GM18526 (cell line): ENCODE data around the gene TBC1D1.

ENCODE experiments used
- POLR2A ChIP-seq: IDR thresholded peaks from 3 replicates; pipeline ENCODE4 v1.6.1; 2011; ENCODE audit not compliant: insufficient read length; ENCODE audit errors: extremely low read depth

TBC1D1 gene

DNA sequence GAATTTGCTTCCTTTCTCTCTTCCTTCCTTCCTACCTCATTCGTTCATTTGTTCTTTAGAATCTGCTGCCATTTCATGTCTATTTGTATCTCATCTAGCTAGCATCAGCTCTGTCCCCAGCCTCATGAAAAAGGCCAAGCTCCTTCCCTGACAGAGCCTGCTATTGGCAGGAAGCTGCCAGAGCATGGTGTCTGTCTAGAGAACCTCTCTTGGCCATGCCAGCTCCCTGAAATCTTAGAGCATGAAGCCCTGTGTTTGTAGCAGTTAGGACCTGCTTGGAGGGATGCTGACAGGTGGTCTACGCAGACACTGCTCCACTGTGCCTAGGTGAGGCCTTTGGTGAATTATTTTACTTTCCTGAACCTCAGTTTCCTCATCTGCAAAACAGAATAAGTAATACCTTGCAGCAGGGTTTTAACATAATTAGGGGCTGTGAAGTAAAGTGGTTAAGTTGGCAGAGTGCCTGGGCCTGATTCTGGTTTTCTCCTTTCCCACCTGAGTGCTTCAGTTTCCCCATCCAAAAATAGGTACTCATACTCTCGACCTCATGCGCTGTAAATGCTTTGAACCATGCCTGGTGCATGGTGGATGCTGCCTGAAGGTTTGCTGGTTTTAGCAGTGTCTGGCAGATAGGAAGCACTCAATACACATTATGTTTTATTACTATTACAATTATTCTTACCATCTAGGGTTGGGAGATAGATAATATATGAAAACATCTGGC lies 74.0 kb downstream of the TBC1D1 start:
- TF ChIP-seq POLR2A = no peak

DNA sequence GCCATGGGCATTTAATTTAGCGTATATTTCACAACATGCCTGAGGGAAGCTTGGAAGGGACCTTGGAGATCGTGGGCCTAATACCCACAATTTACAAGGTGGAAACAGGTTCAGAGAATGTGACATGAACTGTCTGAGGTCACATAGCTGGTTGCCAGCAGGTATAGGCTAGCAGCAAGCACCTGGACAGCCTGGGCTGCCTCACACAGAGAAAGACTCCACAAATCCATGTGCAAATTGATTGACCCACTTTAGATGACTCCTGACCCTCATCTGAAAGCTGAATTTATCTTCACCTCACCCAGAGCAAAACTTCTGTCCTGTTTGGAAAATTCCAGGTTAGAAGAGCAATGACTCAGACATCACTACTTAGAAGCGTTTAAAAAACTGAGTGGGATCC lies 75.2 kb downstream of the TBC1D1 start:
- TF ChIP-seq POLR2A = no peak

DNA sequence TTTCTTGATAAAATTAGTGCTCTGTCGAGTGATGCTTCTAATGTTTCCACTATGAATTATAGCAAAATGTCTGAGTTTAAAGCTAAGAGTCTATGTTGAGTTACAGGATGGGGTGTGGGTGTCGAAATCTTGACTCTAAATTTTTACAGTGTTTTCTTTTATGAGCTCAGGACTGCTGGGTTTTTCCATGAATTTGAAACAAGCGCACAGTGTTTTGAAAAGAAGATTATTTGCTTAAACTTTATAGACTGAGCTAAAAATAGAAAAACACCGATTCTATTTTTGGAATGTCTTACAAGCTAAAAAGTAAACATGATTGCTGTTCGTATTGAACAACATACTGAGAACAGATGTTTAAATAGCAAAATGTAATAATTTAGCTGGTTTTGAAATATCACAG lies 76.9 kb downstream of the TBC1D1 start:
- no peak for TF ChIP-seq POLR2A

DNA sequence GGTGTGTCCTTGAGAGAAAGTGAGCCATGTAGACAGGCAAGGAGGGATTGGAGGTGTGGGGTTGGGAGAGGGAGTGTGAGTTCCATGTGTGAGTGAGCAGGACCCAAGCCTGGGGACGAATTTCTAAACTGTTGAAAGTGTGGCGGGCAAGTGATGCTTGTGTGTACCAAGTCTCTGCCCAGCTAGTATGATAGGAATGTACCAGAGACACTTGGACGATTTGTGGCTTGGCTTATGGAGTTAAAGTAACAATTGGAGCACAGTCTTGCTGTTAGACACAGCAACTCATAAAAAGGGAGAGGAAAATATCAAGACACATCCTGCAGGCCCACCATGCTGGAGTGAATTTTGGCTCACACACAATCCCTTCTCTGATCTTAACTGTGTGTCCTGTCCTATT lies 77.9 kb downstream of the TBC1D1 start:
- TF ChIP-seq POLR2A = no peak

DNA sequence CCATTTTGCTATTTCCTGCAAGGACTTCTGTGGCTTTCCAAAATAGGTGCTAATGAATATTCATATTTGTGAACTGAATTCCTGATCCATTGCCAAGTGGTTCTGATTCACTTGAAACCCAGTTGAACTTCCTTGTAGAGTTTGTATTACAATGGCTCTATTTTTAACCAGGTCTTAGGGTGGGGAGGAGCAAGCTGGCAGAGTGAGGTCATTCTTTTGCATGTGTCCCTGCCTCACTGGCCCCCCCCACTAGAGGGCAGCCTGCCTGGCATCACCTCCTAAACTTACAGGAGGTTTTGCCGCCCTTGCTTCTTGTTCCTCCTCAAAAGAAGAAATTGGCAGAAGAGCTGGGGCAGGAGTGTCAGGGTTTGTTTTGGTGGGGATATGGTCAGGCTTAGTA lies 79.8 kb downstream of the TBC1D1 start:
- no peak for TF ChIP-seq POLR2A

DNA sequence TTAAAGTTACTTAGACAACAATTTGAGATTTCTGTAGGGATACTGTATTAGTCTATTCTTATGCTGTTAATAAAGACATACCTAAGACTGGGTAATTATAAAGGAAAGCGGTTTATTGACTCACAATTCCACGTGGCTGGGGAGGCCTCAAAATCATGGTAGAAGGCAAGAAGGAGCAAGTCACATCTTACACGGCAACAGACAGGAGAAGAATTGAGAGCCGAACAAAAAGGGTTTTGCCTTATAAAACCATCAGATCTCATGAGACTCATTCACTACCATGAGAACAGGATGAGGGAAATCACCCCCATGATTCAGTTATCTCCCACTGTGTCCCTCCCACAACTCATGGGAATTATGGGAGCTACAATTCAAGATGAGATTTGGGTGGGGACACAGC lies 80.3 kb downstream of the TBC1D1 start:
- TF ChIP-seq POLR2A = no peak

DNA sequence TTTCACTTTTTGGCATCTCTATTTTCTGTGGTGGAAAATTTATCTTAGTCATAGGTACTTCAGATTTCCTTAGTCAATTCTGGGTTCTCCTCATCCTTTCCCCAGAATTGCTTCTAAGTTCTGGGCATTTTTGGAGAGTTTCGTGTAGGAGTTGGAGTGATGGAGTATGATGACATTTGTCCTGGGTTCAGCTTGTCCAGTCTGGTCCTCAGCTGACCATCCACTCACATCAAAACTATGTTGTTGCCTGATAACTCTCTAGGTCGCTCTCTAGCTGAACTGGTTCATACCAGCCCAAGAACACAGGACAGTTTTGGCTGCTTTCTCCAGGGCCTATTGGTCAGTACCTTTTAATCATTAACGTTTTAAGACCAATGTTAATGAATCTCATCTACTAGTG lies 82.6 kb downstream of the TBC1D1 start:
- no peak for TF ChIP-seq POLR2A

DNA sequence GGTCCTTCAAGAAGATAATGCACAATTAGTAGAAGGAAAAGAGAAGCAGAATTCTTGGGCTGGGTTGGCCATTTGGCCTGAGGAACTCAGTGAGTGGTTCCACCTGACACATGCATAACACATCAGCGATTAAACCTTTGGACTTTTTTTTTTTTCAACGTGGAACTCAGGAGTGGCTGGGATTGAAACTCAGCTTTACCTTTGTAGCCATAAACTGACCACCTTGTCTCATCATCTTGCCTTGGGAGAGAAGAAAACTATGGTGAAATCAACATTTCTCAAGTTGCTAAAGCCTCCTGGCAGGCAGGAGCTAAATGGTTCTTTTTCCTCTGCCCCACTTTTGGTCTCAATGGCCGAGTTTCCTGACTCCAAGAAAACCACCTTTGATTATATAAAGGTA lies 85.6 kb downstream of the TBC1D1 start:
- TF ChIP-seq POLR2A = no peak

DNA sequence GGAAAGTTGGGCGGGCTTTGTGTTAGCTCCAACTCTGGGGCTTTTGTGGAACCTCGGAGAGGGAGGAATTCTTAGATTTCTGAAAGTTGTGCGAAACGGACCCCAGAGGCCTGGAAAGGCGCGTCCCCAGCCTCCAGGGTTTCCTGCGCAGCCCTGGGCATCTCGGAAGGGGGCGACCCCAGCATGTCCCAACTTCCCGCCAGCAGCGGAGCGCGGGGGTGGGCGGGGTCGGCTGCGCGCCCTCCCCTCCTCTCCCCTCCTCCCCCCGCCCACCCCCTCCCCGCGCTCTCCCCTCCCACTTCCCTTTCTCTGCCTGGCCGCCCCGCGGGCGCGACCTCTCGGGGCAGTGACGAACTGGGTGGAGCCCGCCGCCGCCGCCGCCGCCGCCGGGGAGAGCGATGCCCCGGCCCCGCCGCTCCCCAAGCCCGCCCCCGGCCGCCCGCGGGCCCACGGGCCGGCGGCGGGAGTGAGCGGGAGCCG lies 86.1 kb downstream of the TBC1D1 start:
- TF ChIP-seq POLR2A = no peak

DNA sequence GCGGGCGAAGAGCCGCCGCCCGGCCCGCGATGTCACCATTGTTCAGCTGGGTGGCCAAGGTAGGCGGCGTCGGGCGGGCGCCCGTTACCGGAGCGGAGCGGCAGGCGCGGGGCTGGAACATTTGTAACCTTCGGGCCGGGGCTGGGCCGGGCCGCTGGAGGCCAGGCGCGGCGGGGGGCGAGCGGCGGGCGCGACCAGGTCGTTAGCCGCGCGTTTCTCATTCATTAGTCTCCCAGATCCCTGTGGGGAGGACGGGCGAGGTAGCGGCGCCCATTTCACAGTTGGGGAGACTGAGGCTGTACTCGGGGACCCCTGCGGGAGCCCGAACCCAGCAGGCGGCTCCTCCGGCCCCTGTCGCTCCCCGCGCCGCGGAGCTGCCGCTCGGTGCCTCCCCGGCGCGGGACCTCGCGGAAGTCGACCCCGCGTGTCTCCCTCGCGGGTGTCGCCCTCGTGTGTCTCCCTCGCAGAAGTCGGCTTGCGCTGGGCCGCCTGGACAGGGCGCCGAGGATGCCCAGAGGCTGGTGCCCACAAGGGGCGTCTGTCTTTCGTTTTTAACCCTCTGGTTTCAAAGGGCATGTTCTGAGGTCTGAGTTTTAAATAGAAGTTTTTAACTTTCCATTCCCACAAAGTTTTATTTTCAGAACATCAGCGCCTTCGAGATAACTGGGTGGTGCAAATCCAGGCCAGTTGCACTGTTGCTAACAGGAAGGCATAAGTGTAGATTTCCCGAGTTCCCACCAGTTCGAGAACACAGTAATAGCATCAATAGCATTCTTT lies 86.8 kb downstream of the TBC1D1 start:
- peak; percentile 36 for TF ChIP-seq POLR2A

DNA sequence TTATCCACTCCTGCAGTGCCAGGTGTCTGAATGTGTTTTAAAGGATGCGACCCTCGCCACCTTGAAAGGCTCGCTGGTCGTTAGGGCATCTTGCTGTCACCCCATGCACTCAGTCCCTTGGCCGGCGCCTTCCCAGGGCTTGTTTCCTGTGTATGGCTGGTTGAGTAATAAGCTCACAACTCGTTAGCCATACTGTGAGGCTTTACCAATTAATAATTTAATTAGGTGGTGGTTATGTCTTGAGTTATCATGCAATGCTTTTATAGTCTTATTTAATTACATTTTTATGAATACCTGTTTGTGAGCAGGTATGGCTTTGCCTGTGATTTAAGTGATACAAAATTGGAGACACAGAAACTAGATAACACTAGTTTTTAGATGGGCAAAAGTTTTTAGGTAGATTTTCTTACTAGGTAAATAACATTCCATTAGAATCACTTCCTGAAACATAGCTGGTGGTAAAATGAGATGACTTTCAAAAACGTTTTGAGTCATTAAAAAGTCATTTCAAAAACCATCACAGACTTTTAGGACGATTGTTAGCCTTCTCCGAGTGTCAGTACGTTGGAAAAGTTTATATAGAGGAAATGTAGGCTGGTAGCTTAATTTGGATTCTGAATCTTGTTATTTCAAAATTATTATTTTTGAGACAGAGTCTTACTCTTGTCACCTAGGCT lies 87.5 kb downstream of the TBC1D1 start:
- no peak for TF ChIP-seq POLR2A

DNA sequence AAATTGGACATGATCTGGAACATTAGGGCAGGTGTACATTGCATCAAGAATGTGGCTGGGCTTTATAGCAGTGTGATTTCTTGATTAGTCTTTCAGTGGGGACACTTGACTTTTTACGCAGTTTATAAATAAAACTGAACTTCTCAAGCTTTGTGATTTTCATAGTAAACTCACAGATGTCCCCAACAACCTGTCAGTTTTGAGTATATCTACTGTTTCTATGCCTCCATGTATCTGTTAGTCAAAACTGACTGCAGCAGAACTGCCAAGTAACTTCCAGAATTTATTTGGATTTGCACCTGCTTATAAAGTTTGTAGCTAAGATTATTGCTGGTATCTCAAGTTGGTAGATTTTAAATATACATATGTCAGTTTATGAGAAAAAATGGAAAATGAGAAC lies 89.4 kb downstream of the TBC1D1 start:
- no peak for TF ChIP-seq POLR2A

DNA sequence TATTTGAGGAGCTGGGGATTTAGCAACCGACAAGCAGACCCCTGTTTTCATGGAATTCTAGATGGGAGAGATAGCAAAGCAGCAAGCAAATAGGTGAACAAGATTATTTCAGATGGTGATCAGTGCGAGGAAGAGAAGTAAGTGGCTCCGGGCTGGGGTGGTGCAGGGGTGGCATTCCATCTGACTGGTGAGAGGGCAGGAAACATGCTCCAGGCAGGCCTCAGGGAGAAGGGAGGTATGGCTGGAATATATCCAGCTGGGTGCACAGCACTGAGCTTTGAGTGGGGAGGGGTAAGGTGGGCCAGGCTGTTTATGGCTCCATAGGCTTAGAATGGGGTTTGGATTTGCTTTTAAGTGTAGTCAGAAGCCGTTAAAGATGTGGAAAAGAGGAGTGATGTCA lies 90.5 kb downstream of the TBC1D1 start:
- TF ChIP-seq POLR2A = no peak

DNA sequence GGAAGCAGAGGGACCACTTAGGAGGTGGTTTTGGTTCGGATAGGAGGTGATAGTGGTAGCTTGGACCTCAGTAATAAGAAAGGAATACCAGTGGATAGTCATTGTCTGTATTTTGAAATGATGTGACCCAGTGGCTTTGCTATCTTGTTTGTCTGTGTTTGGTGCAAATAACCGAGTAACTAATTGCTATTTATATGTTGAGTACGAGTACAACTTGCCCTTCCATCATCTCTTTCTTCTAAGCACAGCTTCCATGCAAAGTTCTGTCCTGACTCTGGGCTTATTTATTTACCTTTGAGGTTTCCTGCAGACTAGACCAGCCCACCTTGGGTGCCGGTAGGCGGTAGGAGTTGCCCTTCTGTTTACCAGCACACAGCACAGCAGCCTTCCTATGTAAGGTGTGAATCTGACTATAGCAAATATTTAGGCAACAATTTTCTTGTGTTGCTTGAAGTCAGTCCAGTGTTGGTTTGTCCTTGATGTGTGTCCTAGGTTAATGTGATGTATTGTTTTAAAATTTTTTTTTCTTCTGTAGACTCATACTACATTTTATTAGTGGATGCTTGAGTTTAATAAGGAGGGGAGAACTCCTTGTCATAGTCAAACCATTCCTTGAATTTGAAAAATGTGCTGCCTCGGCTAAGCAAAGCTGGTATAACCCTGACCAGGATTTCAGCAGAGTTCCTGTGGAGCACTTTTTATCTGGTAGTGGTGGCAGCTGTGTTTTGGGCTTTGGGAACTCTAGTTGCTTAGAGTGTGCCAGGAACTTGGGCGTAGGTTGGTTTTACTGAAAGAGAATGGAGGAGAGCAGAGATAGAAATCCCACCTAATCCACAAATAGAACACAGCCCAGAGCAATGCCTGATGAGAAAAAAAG lies 91.2 kb downstream of the TBC1D1 start:
- no peak for TF ChIP-seq POLR2A

DNA sequence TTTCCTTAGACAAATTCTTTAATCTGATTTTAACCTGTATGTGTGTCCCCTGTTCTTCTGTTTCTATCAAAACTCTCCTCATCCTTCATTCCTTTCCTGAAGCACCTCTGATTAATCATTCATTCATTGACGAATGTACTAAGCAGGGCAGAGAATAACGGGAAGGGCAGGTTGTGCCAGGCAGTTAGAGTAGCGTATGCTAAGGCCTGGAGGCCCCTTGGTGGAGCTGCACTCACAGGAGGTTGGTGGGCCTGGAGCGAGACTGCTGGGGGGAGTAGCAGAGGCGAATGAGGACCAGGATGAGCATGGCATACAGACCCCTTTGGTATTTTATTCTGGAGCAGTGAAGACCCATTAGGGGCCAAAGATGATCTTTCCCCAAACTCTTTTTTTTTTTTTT lies 91.9 kb downstream of the TBC1D1 start:
- no peak for TF ChIP-seq POLR2A
